ENCODE data around the gene LCA5L. TPM values are rescaled to one million over a fixed set of nuclear protein-coding genes. Genes with fewer than 3 reads are reported as not detected.

The LCA5L gene
- total RNA-seq, 4 donors from 2014 or later = 0.66 to 5.9 (median 1.9) TPM; not detected in 1

DNA sequence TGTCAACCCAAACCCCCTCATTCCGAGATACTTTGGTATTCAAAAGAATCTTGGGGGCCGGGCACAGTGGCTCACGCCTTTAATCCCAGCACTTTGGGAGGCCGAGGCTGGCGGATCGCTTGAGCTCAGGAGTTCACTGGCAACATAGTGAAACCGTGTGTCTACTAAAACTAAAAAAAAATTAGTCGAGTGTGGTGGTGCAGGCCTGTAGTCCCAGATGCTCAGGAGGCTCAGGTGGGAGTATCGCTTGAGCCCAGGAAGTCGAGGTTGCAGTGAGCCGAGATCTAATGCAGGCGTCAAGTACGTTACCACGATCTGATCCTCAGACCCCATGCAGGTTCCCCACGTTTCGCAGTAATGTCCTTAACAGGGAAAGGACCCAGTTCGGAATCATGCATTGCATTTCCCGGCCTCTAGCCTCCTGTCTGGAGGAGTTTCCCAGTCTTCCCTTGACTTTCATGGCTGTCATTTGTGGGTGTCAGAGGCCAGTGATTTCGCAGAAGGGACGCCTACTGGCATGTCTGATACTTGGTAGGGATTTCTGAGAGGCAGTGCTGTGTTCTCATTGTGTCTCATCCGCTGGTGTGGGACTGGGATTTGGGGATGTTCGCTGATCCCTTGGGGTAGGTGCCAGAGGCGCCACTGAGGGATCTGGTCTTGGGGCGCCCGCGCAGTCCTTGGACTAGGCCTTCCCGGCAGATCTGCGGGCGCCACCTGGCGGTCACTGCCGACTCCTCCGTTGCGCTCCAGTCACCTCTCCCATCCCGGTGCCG, 57.4 kb downstream of the LCA5L start:
- Histone ChIP-seq H3K9me3 (no peaks in the 10 kb centered on the region), H3K4me3 (peak overlapping the region; percentile 32 to 51 (median 36)), H3K27ac (peak overlapping the region; percentile 65 to 81 (median 72)), H3K27me3 (no peaks in the 10 kb centered on the region), H3K36me3 (peaks cover 2 to 35% (median 9%) of the 10 kb centered on the region in 3 donors), H3K4me1 (peaks cover 0 to 35% (median 7%) of the 10 kb centered on the region in 4 donors)
- 26 to 39% methylated on average over 24 of the region's 35 CpGs for WGBS, 2 donors
- TF ChIP-seq POLR2A (IDR thresholded peaks at IDR 0.05) (no peak), EP300 (IDR thresholded peaks at IDR 0.05) (peak in 1 of 2 donors; percentile 43)
- TF ChIP-seq, protein P1, sequence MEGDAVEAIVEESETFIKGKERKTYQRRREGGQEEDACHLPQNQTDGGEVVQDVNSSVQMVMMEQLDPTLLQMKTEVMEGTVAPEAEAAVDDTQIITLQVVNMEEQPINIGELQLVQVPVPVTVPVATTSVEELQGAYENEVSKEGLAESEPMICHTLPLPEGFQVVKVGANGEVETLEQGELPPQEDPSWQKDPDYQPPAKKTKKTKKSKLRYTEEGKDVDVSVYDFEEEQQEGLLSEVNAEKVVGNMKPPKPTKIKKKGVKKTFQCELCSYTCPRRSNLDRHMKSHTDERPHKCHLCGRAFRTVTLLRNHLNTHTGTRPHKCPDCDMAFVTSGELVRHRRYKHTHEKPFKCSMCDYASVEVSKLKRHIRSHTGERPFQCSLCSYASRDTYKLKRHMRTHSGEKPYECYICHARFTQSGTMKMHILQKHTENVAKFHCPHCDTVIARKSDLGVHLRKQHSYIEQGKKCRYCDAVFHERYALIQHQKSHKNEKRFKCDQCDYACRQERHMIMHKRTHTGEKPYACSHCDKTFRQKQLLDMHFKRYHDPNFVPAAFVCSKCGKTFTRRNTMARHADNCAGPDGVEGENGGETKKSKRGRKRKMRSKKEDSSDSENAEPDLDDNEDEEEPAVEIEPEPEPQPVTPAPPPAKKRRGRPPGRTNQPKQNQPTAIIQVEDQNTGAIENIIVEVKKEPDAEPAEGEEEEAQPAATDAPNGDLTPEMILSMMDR (IDR thresholded peaks at IDR 0.05) = peak; percentile 88 to 93 (median 92)
- peak; percentile 83 to 87 for DNase-seq (ENCODE audit: low spot score in 2 of 2)

DNA sequence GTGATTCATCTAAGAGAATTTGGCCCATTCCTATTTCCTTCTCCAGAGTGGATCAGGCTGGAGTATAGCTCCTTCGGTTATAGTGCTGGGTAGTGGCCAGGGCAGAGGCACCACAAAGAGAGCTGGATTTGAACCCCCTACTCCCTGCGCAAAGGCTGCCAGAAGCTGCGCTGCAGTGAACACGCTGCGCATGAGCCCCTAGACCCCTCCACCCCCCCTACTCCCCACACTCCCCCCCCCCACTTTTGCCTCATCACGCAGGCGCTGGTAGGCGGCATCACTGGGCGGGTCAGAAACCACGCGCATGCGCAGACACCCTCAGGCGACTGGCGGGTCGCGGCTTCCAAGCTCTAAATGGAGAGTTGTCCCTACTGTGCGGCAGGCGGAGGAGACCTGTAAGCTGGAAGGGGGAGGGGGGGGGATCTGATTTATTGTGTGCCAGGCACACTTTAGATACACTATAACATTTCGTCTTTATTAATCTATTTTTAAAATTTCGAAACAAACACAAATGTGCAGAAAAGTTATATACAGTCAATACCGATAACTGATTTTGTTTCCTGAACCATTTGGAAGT, 58.0 kb downstream of the LCA5L start:
- DNase-seq (ENCODE audit: low spot score in 2 of 2) = peak; percentile 77 to 79
- peaks cover 0 to 32% (median 9%) of the 10 kb centered on the region in 3 donors for H3K36me3 ChIP-seq
- peak overlapping the region; percentile 65 to 81 (median 72) for H3K27ac ChIP-seq
- H3K9me3 ChIP-seq = no peaks in the 10 kb centered on the region
- 6 to 30% methylated on average over 21 of the region's 21 CpGs for WGBS, 2 donors
- TF ChIP-seq POLR2A (IDR thresholded peaks at IDR 0.05) = no peak
- TF ChIP-seq, protein P1 (IDR thresholded peaks at IDR 0.05) = no peak
- no peak for TF ChIP-seq EP300 (IDR thresholded peaks at IDR 0.05)
- H3K4me1 ChIP-seq = peaks cover 0 to 35% (median 7%) of the 10 kb centered on the region in 4 donors
- peak overlapping the region; percentile 32 to 51 (median 36) for H3K4me3 ChIP-seq
- no peaks in the 10 kb centered on the region for H3K27me3 ChIP-seq

DNA sequence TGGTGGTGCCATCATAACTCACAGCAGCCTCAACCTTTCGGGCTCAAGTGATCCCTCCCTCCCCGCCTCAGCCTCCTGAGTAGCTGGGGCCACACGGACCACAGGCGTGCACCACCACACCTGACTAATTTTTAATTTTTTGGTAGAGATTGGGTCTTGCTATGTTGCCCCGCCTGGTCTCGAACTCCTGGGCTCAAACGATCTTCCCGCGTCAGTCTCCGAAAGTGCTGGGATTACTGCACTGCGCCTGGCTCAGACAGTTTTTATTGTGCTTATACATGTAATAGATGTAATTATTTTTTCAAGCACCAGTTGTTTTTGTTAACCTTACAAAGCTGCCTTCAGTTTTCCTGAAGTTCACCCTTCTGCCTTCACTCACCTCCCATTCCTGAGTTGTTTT, 58.7 kb downstream of the LCA5L start:
- TF ChIP-seq POLR2A (IDR thresholded peaks at IDR 0.05) = no peak
- TF ChIP-seq EP300 (IDR thresholded peaks at IDR 0.05) = no peak
- TF ChIP-seq, protein P1 (IDR thresholded peaks at IDR 0.05) = no peak
- no peak for DNase-seq (ENCODE audit: low spot score in 2 of 2)
- H3K27me3 ChIP-seq = no peaks in the 10 kb centered on the region
- 95 to 98% methylated on average over 11 of the region's 11 CpGs for WGBS, 2 donors
- peak overlapping the region in 3 of 4 donors; percentile 32 to 51 (median 34) for H3K4me3 ChIP-seq
- H3K9me3 ChIP-seq = no peaks in the 10 kb centered on the region
- peak overlapping the region in 3 of 4 donors; percentile 65 to 81 (median 77) for H3K27ac ChIP-seq
- peaks cover 0 to 26% (median 2%) of the 10 kb centered on the region in 3 donors for H3K36me3 ChIP-seq
- H3K4me1 ChIP-seq = peaks cover 0 to 36% (median 8%) of the 10 kb centered on the region in 4 donors

GRCh38 chr21:39386194-39386593, 59.4 kb downstream of the LCA5L start:
- Histone ChIP-seq H3K9me3 (no peaks in the 10 kb centered on the region), H3K27ac (peak overlapping the region; percentile 55 to 81 (median 72)), H3K36me3 (peaks cover 0 to 19% (median 0%) of the 10 kb centered on the region in 3 donors), H3K27me3 (no peaks in the 10 kb centered on the region), H3K4me3 (peak overlapping the region in 3 of 4 donors; percentile 28 to 47 (median 39)), H3K4me1 (peaks cover 0 to 43% (median 13%) of the 10 kb centered on the region in 4 donors)
- WGBS, 2 donors = 52 to 68% methylated on average over 10 to 13 of the region's 13 CpGs
- TF ChIP-seq, protein P1 (IDR thresholded peaks at IDR 0.05) = no peak
- TF ChIP-seq EP300 (IDR thresholded peaks at IDR 0.05) = no peak
- TF ChIP-seq POLR2A (IDR thresholded peaks at IDR 0.05) = no peak
- DNase-seq (ENCODE audit: low spot score in 2 of 2) = no peak

Measured in tibial nerve (tissue), 4 donors.